HEK293 (cell line): ENCODE data around the gene ANXA2.

ENCODE experiments used
- CTCF ChIP-seq: fragments of 450-650 bp; formaldehyde crosslinking; IDR thresholded peaks from 2 replicates; pipeline ENCODE4 v1.5.1; 2016; ENCODE audit warnings: missing biosample characterization, missing genetic modification characterization
- REST ChIP-seq: fragments of 450-650 bp; formaldehyde crosslinking; IDR thresholded peaks from 2 replicates; pipeline ENCODE4 v1.5.1; 2016; ENCODE audit warnings: missing biosample characterization, missing genetic modification characterization
- ZNF221 ChIP-seq: fragments of 450-650 bp; formaldehyde crosslinking; IDR thresholded peaks from 2 replicates; pipeline ENCODE4 v1.5.1; 2017; ENCODE audit warnings: missing biosample characterization, missing genetic modification characterization, borderline replicate concordance
- ZNF362 ChIP-seq: fragments of 450-650 bp; formaldehyde crosslinking; IDR thresholded peaks from 2 replicates; pipeline ENCODE4 v1.5.1; 2016; ENCODE audit warnings: missing biosample characterization, missing genetic modification characterization
- ZNF830 ChIP-seq: fragments of 450-650 bp; IDR thresholded peaks from 2 replicates; pipeline ENCODE4 v1.5.0; 2018; ENCODE audit warnings: missing biosample characterization, missing genetic modification characterization, low read depth, mild to moderate bottlenecking, moderate library complexity

- TF ChIP-seq ZNF362 (tag by site-specific recombination) = no peak
- no peak for TF ChIP-seq ZNF221 (tag by site-specific recombination)
- TF ChIP-seq ZNF830 (tag by site-specific recombination) = no peak
- no peak for TF ChIP-seq REST (tag by site-specific recombination)
- TF ChIP-seq CTCF (tag by site-specific recombination) = no peak
Measured at GRCh38 chr15:60350108-60350507, 47.7 kb downstream of the ANXA2 start.
